MM.1S (cell line): Measurements from ENCODE around the gene ELMO1.

Experiments
- DNase-seq: peaks from one replicate; pipeline ENCODE4 v3.0.0-alpha.2; 2015
- H2AFZ ChIP-seq: fragments of 300-600 bp; sonication (generic); 2 replicates; pipeline ENCODE4 v1.6.0; 2016; ENCODE audit warnings: antibody characterized with exemption, low read length
- H3F3A ChIP-seq: fragments of 300-600 bp; sonication (generic); 2 replicates; pipeline ENCODE4 v1.6.1; 2016; ENCODE audit warnings: mild to moderate bottlenecking, antibody characterized with exemption, low read length, moderate library complexity, mixed read lengths; ENCODE audit not compliant: insufficient read depth
- H3K27ac ChIP-seq: fragments of 300-600 bp; sonication (generic); 2 replicates; pipeline ENCODE4 v1.5.1; 2016; ENCODE audit warnings: mild to moderate bottlenecking, low read length
- H3K27me3 ChIP-seq: fragments of 300-600 bp; sonication (generic); replicated peaks from 2 replicates; pipeline ENCODE4 v1.6.0; 2016; ENCODE audit warnings: low read length; ENCODE audit not compliant: insufficient read depth
- H3K36me3 ChIP-seq: fragments of 300-600 bp; sonication (generic); replicated peaks from 2 replicates; pipeline ENCODE4 v1.6.1; 2016; ENCODE audit warnings: mild to moderate bottlenecking, low read length, mixed read lengths; ENCODE audit not compliant: insufficient read depth
- H3K4me1 ChIP-seq: fragments of 300-600 bp; sonication (generic); 2 replicates; pipeline ENCODE4 v1.6.1; 2016; ENCODE audit warnings: low read length, mixed read lengths
- H3K4me2 ChIP-seq: fragments of 300-600 bp; sonication (generic); 2 replicates; pipeline ENCODE4 v1.6.0; 2016; ENCODE audit warnings: low read depth, low read length
- H3K4me3 ChIP-seq: fragments of 300-600 bp; sonication (generic); 2 replicates; pipeline ENCODE4 v1.5.1; 2016; ENCODE audit warnings: low read length, mixed read lengths
- H3K79me2 ChIP-seq: fragments of 300-600 bp; sonication (generic); 2 replicates; pipeline ENCODE4 v1.6.1; 2016; ENCODE audit warnings: mixed run types, low read length, mixed read lengths
- H3K9ac ChIP-seq: fragments of 300-600 bp; sonication (generic); 2 replicates; pipeline ENCODE4 v1.6.1; 2016; ENCODE audit warnings: low read length, mixed read lengths
- H3K9me2 ChIP-seq: fragments of 300-600 bp; sonication (generic); replicated peaks from 2 replicates; pipeline ENCODE4 v1.6.1; 2016; ENCODE audit warnings: mild to moderate bottlenecking, low read length, mixed read lengths; ENCODE audit not compliant: insufficient read depth
- H3K9me3 ChIP-seq: fragments of 300-600 bp; sonication (generic); replicated peaks from 2 replicates; pipeline ENCODE4 v1.6.1; 2016; ENCODE audit warnings: mild to moderate bottlenecking, low read length, mixed read lengths; ENCODE audit not compliant: insufficient read depth
- H4K20me1 ChIP-seq: fragments of 300-600 bp; sonication (generic); 2 replicates; pipeline ENCODE4 v1.6.1; 2016; ENCODE audit warnings: mild to moderate bottlenecking, low read length, moderate library complexity, mixed read lengths; ENCODE audit not compliant: insufficient read depth
- EZH2 ChIP-seq: fragments of 300-600 bp; sonication (generic); optimal IDR thresholded peaks from 2 replicates; pipeline ENCODE3; 2017; ENCODE audit warnings: low read depth, mild to moderate bottlenecking, antibody characterized with exemption, low read length, mixed read lengths
- EZH2phosphoT487 ChIP-seq: fragments of 300-600 bp; sonication (generic); IDR thresholded peaks from 2 replicates; pipeline ENCODE4 v1.6.1; 2018; ENCODE audit warnings: antibody characterized with exemption, low read length
- TF ChIP-seq, protein P1 (sequence below): fragments of 300-600 bp; sonication (generic); IDR thresholded peaks from 2 replicates; pipeline ENCODE4 v1.5.1; 2016; ENCODE audit warnings: antibody characterized with exemption, low read length, mixed read lengths

Gene ELMO1

DNA sequence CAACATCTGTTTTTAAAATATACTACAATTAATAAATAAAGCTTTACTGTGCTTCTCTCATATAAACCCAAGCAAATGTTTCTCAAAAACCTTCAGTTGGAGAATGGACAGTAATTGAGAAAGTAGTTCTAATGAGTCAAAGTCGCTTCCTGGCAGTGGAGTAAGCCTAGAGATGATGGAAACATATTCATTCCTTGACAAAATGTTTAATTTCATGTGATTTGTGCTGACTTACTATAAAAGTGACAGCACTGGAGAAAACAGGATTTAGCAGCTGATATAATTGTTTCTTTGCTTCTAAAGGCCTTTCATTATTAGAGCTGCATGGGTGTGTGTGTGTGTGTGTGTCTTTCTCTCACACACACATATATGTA is 9.0 kb downstream of the ELMO1 start:
- TF ChIP-seq, protein P1, sequence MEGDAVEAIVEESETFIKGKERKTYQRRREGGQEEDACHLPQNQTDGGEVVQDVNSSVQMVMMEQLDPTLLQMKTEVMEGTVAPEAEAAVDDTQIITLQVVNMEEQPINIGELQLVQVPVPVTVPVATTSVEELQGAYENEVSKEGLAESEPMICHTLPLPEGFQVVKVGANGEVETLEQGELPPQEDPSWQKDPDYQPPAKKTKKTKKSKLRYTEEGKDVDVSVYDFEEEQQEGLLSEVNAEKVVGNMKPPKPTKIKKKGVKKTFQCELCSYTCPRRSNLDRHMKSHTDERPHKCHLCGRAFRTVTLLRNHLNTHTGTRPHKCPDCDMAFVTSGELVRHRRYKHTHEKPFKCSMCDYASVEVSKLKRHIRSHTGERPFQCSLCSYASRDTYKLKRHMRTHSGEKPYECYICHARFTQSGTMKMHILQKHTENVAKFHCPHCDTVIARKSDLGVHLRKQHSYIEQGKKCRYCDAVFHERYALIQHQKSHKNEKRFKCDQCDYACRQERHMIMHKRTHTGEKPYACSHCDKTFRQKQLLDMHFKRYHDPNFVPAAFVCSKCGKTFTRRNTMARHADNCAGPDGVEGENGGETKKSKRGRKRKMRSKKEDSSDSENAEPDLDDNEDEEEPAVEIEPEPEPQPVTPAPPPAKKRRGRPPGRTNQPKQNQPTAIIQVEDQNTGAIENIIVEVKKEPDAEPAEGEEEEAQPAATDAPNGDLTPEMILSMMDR, result no peak
- no peak for TF ChIP-seq EZH2phosphoT487
- TF ChIP-seq EZH2, result no peak
- no peak for DNase-seq
- no peaks in the 10 kb centered on the region for H3K9me2 ChIP-seq
- no peaks in the 10 kb centered on the region for H3K27me3 ChIP-seq
- no peaks in the 10 kb centered on the region for H4K20me1 ChIP-seq
- no peaks in the 10 kb centered on the region for H3F3A ChIP-seq
- H3K9ac ChIP-seq, result no peak overlapping the region
- no peaks in the 10 kb centered on the region for H3K36me3 ChIP-seq
- no peaks in the 10 kb centered on the region for H3K79me2 ChIP-seq
- no peaks in the 10 kb centered on the region for H3K4me1 ChIP-seq
- no peak overlapping the region for H3K4me2 ChIP-seq
- no peaks in the 10 kb centered on the region for H3K9me3 ChIP-seq
- H3K4me3 ChIP-seq, result no peak overlapping the region
- no peak overlapping the region for H2AFZ ChIP-seq
- no peak overlapping the region for H3K27ac ChIP-seq

DNA sequence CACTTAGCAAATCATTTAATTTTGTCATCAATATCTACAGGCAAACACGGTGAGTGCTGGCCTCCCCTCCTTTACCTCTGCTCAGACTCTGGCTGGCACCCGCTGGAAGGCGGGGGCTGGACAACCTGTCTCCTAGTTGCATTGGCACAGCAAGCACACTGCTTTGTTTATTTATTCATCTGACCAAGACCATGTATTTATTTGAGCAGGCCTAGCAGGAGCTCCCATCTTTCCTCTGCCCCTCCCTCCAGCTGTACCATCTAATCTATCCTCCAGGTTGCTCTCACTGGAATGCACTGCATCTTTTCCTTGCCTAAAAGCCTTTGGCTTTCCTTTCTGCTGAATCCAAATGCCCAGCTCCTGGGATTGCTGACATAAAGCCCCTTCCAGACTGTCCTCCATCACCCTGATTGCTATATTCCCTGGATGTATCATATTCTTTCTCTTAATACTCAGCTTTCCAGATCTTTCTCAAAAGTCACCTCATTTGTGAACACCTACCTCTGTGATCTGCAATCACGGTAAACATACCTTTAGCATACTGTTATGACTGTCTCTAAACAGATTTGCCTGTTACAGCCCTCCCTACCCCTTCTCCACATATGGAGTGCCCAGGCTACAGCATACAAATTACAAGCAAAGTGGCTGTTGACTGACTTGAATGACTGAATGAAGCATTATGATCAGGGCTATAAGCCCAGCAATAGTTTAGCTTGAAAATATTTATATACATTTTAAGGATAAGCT is 9.6 kb downstream of the ELMO1 start:
- H2AFZ ChIP-seq, result no peak overlapping the region
- no peaks in the 10 kb centered on the region for H3K9me2 ChIP-seq
- no peak overlapping the region for H3K9ac ChIP-seq
- no peaks in the 10 kb centered on the region for H3K9me3 ChIP-seq
- TF ChIP-seq EZH2 (no peak), EZH2phosphoT487 (no peak)
- TF ChIP-seq, protein P1, result no peak
- no peaks in the 10 kb centered on the region for H4K20me1 ChIP-seq
- H3K27ac ChIP-seq, result no peak overlapping the region
- H3K27me3 ChIP-seq, result no peaks in the 10 kb centered on the region
- no peak overlapping the region for H3K4me3 ChIP-seq
- no peaks in the 10 kb centered on the region for H3F3A ChIP-seq
- no peaks in the 10 kb centered on the region for H3K79me2 ChIP-seq
- no peak for DNase-seq
- H3K4me1 ChIP-seq, result no peaks in the 10 kb centered on the region
- no peak overlapping the region for H3K4me2 ChIP-seq
- H3K36me3 ChIP-seq, result no peaks in the 10 kb centered on the region

DNA sequence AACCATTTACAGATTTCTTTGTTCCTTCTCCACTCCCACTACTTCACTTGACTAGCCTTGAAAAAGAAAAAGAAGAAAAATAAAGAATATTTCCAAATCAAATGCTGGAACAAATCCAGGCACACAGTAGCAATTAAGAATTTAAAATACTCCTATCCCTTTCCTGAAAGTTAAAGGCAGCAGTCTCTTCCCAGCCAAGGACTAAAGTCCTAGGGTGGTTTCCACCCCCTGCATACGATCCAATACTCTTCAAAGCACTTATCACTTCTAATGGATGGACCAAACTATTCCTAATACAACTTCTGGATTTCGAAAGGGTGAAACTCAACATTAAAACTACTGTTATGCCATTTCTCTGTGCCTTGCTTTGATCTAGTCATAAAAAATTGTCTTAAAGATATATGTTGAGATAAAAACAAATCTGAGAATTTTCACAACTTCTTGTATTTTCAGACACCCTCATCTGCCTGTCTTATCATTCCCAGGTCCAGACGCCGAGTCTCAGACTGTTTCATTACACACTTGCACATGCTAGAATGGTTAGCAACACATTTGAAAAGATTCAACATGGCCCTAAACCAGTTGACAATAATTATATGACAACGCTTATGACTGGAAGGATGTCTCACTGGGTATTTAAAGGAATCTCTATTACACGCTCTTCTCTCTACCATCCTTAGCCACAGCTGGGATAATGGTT is 13.4 kb downstream of the ELMO1 start:
- Histone ChIP-seq H3K4me2 (no peak overlapping the region), H3F3A (no peaks in the 10 kb centered on the region), H3K4me1 (no peaks in the 10 kb centered on the region), H3K9ac (no peak overlapping the region), H3K27ac (no peak overlapping the region), H2AFZ (no peak overlapping the region), H3K9me3 (no peaks in the 10 kb centered on the region), H3K79me2 (no peaks in the 10 kb centered on the region), H3K4me3 (no peak overlapping the region), H3K36me3 (no peaks in the 10 kb centered on the region), H4K20me1 (no peaks in the 10 kb centered on the region), H3K27me3 (no peaks in the 10 kb centered on the region), H3K9me2 (no peaks in the 10 kb centered on the region)
- no peak for DNase-seq
- no peak for TF ChIP-seq EZH2

DNA sequence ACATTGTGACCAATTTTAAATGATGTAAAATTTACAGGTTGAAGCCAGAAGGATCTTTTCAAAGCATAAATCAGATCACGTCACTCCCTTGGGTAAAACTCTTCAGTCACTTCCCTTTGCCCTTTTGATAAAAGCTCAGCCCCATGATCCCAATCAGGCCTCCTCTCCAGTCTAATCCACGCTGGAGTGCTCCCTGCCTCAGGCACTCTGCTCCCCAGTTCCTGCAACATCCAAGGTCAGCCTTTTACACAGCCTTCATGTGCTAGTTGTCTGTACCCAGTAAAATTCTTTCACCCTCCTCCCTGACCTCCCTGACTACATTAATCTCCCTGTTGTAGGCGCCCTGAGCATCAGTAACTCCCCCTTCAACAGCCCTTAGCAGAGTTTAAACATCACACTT is 14.1 kb downstream of the ELMO1 start:
- Histone ChIP-seq H3K27ac (no peak overlapping the region), H3K4me2 (no peak overlapping the region), H3K4me3 (no peak overlapping the region), H2AFZ (no peak overlapping the region), H3K9me3 (no peaks in the 10 kb centered on the region), H4K20me1 (no peaks in the 10 kb centered on the region), H3K9me2 (no peaks in the 10 kb centered on the region), H3K27me3 (no peaks in the 10 kb centered on the region), H3K36me3 (no peaks in the 10 kb centered on the region), H3K9ac (no peak overlapping the region), H3K4me1 (no peaks in the 10 kb centered on the region), H3K79me2 (no peaks in the 10 kb centered on the region), H3F3A (no peaks in the 10 kb centered on the region)
- TF ChIP-seq EZH2phosphoT487 (no peak), EZH2 (no peak)
- TF ChIP-seq, protein P1, result no peak
- DNase-seq, result no peak
